ENCODE results near the gene OR2V1. TPM values are rescaled to one million over a fixed set of nuclear protein-coding genes. Genes with fewer than 3 reads are reported as not detected.

The OR2V1 gene
- total and polyA plus RNA-seq, 2 experiments from 2014 or later: not detected

DNA sequence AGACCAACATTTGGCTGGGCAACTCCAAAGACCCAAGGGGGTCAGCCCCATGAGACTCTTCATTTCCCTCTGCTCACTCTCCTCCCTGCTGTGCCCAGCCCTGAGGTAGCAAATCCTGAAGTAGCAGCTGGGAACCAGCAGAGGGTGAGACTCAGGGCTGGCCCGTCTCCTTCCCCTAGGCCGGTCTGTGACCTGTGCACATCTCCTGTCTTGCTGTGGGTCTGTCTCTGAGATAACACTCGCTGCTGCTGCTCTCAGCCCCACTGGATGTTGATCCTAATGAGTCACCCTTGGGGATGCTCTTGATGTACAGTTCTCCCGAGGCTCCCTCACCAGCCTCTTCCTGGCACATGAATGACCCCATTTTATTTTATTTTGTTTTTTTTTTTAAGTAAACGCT is 7.3 kb upstream of the OR2V1 start:
- Mint-ChIP-seq H3K4me1 (no peaks in the 10 kb centered on the region), H3K9me3 (no peaks in the 10 kb centered on the region; the same call in 1 of the 3 replicates), H3K4me3 (no peak overlapping the region), H3K27me3 (ENCODE audit: insufficient read depth, low read depth, poor library complexity) (peaks cover 17% of the 10 kb centered on the region), H3K36me3 (ENCODE audit: low read depth) (no peaks in the 10 kb centered on the region; the same call in 2 of the 3 replicates), H3K27ac (no peak overlapping the region)
- DNase-seq (ENCODE audit: low spot score) (peak; percentile 62), ATAC-seq (peak; percentile 99)
- H3K9me2 ChIP-seq (ENCODE audit: insufficient read depth): no peaks in the 10 kb centered on the region
- no peaks in the 10 kb centered on the region for H4K20me1 ChIP-seq (replicated peaks; ENCODE audit: insufficient read depth)
- H3K79me2 ChIP-seq (replicated peaks; ENCODE audit: insufficient read depth): no peaks in the 10 kb centered on the region
- no peak overlapping the region for H3K27ac ChIP-seq (ENCODE audit: low read depth)
- no peak overlapping the region for H3K4me2 ChIP-seq
- no peak overlapping the region for H3K4me3 ChIP-seq
- 0 out of 2 replicates have a peak, but pooled peaks cover 4% of the 10 kb centered on the region for H3K36me3 ChIP-seq (ENCODE audit: insufficient read depth)
- TF ChIP-seq, protein P1, sequence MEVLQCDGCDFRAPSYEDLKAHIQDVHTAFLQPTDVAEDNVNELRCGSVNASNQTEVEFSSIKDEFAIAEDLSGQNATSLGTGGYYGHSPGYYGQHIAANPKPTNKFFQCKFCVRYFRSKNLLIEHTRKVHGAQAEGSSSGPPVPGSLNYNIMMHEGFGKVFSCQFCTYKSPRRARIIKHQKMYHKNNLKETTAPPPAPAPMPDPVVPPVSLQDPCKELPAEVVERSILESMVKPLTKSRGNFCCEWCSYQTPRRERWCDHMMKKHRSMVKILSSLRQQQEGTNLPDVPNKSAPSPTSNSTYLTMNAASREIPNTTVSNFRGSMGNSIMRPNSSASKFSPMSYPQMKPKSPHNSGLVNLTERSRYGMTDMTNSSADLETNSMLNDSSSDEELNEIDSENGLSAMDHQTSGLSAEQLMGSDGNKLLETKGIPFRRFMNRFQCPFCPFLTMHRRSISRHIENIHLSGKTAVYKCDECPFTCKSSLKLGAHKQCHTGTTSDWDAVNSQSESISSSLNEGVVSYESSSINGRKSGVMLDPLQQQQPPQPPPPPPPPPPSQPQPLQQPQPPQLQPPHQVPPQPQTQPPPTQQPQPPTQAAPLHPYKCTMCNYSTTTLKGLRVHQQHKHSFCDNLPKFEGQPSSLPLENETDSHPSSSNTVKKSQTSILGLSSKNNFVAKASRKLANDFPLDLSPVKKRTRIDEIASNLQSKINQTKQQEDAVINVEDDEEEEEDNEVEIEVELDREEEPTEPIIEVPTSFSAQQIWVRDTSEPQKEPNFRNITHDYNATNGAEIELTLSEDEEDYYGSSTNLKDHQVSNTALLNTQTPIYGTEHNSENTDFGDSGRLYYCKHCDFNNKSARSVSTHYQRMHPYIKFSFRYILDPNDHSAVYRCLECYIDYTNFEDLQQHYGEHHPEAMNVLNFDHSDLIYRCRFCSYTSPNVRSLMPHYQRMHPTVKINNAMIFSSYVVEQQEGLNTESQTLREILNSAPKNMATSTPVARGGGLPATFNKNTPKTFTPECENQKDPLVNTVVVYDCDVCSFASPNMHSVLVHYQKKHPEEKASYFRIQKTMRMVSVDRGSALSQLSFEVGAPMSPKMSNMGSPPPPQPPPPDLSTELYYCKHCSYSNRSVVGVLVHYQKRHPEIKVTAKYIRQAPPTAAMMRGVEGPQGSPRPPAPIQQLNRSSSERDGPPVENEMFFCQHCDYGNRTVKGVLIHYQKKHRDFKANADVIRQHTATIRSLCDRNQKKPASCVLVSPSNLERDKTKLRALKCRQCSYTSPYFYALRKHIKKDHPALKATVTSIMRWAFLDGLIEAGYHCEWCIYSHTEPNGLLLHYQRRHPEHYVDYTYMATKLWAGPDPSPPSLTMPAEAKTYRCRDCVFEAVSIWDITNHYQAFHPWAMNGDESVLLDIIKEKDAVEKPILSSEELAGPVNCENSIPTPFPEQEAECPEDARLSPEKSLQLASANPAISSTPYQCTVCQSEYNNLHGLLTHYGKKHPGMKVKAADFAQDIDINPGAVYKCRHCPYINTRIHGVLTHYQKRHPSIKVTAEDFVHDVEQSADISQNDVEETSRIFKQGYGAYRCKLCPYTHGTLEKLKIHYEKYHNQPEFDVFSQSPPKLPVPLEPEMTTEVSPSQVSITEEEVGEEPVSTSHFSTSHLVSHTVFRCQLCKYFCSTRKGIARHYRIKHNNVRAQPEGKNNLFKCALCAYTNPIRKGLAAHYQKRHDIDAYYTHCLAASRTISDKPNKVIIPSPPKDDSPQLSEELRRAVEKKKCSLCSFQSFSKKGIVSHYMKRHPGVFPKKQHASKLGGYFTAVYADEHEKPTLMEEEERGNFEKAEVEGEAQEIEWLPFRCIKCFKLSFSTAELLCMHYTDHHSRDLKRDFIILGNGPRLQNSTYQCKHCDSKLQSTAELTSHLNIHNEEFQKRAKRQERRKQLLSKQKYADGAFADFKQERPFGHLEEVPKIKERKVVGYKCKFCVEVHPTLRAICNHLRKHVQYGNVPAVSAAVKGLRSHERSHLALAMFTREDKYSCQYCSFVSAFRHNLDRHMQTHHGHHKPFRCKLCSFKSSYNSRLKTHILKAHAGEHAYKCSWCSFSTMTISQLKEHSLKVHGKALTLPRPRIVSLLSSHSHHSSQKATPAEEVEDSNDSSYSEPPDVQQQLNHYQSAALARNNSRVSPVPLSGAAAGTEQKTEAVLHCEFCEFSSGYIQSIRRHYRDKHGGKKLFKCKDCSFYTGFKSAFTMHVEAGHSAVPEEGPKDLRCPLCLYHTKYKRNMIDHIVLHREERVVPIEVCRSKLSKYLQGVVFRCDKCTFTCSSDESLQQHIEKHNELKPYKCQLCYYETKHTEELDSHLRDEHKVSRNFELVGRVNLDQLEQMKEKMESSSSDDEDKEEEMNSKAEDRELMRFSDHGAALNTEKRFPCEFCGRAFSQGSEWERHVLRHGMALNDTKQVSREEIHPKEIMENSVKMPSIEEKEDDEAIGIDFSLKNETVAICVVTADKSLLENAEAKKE (CRISPR knock-in tag; IDR thresholded peaks at IDR 0.05): no peak
- TF ChIP-seq, protein P2, sequence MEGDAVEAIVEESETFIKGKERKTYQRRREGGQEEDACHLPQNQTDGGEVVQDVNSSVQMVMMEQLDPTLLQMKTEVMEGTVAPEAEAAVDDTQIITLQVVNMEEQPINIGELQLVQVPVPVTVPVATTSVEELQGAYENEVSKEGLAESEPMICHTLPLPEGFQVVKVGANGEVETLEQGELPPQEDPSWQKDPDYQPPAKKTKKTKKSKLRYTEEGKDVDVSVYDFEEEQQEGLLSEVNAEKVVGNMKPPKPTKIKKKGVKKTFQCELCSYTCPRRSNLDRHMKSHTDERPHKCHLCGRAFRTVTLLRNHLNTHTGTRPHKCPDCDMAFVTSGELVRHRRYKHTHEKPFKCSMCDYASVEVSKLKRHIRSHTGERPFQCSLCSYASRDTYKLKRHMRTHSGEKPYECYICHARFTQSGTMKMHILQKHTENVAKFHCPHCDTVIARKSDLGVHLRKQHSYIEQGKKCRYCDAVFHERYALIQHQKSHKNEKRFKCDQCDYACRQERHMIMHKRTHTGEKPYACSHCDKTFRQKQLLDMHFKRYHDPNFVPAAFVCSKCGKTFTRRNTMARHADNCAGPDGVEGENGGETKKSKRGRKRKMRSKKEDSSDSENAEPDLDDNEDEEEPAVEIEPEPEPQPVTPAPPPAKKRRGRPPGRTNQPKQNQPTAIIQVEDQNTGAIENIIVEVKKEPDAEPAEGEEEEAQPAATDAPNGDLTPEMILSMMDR (conservative IDR thresholded peaks at IDR 0.05; ENCODE audit: low read depth in 2 of 2): peak; percentile 35 to 50
- TF ChIP-seq STAT1 (IDR thresholded peaks at IDR 0.05; ENCODE audit: unreplicated experiment): no peak
- H2AFZ ChIP-seq: no peak overlapping the region
- H3F3A ChIP-seq (replicated peaks; ENCODE audit: low read depth): no peaks in the 10 kb centered on the region
- no peaks in the 10 kb centered on the region for H3K27me3 ChIP-seq (ENCODE audit: insufficient read depth)
- H3K4me1 ChIP-seq (ENCODE audit: insufficient read depth): 0 out of 2 replicates have a peak, but pooled peaks cover 5% of the 10 kb centered on the region
